ENCODE measurements around the gene AHNAK2.

AHNAK2 gene

DNA sequence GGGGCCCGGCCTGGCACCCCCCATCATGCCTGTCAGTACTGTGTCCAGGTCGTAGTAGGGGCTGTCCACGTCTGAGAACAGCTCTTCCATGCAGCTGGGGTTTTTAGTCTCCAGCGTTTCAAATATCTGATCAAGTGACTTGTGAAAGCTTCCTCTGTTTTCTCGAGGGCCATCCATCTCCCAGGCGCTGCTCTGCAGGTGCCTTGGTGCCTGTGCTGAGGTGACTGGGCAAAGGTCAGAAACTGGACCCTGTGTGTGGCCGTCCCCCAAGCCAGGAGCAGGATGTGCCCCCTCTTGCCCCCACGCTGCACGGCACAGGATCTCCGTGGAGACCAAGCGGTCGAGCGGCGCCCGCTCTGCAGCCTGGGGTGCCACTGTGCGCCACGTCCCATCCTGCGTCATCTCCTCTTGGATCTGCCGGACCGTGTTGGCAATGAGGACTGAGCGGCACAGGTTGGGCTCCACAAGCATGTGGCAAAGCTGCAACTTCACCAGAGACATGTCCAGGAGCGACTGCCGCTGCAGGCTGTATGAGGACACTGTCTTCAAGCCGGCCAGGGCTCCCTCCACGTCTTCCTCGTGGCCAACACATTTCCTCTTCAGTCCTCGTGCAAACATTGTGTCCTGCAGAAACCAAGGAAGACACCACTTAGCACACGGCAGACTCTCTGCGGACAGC, 33.3 kb upstream of the AHNAK2 start:
- no peak for DNase-seq

DNA sequence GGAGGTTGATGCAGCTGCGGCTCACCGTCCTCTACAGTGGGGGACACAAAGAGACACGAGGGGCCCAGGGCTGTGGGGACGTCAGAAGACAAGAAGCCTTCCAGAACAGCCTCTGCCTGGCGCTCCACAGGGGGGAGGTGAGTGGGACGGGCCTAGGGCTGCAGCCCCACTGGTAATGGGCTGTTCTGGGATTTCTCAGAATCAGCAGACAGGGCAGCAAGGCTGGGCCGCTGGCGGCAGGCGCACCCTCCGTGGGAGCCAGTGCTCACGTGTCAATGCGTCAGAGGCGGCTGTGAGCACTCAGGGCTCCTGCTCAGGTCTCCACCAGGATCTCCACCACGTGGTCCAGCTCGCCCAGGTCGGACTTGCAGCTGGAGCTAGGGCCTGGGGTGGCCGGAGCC, 32.7 kb upstream of the AHNAK2 start:
- no peak for DNase-seq

- DNase-seq, result no peak
These were observed 31.9 kb upstream of the AHNAK2 start for GRCh38 chr14:105010106-105010505.

GRCh38 chr14:105007593-105008264, 29.6 kb upstream of the AHNAK2 start:
- DNase-seq, result no peak

DNA sequence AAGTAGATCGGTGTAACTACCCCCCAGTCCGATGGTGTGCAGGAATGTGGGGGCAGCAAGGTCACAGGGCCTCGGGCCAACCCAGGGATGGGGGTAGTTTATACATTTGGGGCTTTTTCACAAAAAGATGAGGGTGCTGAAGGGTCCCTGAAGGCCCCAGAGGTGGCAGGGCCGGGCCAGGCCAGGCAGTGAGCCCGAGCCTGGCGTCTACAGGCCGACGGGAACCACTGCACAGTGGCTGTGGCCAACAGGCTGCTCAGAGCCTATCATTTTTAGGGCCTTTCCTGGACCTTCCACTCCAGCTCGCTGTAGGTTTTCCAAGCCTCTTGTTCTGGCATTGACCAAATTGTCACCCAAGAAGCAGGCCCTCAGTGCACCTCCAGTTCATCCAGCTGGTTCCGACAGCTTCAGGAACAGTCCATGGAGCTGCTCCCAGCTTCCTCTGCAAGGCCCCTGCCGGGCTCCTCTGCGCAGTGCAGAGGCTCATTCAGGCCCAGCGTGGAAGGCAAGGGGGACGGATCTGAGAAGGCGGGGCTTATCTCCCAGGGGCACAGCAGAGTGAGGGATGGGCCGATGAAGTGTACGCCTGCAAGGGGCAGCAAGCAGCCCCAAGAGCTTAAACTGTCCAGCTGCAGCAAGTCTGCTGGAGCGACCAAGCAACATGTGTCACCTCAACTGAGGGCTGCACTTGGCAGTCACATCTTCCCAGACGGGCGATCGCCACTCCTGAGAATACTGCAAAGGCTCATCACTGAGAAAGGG, 28.8 kb upstream of the AHNAK2 start:
- DNase-seq, result no peak

DNA sequence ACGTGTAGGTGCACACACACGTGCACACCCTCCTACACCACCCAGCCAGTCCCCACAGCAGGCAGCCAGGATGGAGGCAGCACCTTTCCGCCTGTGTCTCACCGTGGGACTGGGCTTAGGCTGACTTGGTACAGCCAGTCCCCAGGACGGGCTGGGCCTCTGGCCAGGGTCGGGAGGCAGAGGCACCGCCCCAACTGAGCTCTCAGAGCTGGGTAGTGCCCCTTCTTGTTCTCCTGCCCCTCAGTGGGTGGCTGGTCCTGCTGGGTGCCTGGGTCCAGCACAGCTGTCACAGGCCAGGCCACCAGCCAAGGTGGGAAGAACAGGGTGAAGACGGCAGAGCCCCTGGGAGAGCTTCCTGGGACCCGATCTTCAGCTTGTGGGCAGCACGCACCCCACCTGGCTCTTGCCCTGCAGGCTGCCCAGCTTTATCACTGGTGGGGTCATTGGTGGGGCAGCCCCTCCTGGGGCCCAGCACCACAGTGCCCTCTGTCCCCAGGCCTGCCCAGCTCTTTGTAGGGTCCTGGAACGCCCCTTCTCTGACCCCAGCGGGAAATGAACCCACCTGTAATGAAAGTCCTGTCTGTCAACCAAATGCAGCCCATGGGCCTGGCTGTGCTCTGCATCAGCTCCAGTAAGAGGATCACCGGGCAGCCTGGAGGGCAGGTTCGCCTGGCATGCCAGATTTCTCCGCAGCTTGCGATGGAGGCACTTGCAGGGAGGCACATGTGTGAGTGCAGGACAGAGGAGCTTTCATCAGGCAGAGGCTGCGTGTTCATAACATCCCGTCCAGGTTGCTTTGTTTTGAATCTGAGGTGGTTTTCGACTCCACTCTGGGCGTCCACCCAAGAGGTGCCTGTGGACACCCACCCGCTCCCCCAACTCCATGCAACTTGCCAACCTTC, 28.0 kb upstream of the AHNAK2 start:
- DNase-seq, result no peak

GRCh38 chr14:105005329-105005928, 27.3 kb upstream of the AHNAK2 start:
- DNase-seq, result no peak

DNA sequence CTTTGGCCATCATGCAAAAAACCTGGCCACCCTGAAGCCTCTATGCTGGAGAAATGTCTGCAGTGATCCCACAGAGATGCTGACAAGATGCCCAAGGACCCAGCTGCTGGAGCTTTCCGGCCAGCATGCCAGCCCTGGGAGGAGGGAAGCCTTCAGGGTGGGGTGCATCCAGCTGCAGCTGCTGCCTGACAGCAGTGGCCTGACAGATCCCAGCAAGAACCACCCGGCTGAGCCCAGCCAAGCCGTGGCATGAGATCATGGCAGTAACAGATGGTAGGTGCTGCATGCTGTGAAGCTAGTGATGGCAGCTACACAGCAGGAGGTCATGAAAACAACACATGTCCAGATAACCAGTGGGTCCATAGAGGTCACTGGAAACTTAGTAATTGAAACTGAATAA, 21.2 kb upstream of the AHNAK2 start:
- no peak for DNase-seq

- no peak for DNase-seq
These were observed 20.6 kb upstream of the AHNAK2 start for GRCh38 chr14:104998801-104999200.

GRCh38 chr14:104996483-104996882, 18.3 kb upstream of the AHNAK2 start:
- DNase-seq, result no peak

- no peak for DNase-seq
These were observed 17.9 kb upstream of the AHNAK2 start for GRCh38 chr14:104996032-104996431.

DNA sequence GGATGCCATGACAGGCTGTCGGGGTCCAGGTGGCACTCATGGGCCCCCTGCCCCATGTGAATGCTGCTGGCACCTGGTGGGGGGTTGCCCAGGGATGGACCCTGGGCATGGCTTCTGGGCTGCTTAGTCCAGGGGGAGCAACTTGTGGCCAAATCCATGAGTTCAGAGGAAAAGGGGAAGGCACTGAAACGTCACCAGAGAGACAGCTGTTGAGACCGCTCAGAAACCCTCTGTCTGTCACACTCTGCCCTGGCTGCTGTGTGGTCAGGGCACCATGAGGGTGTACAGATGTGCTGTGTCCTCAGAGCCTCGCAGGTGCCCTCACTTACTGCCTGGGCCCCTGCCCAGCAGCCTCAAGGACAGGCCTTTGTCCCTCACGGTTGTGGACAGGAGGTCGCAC, 16.8 kb upstream of the AHNAK2 start:
- no peak for DNase-seq

- no peak for DNase-seq
These were observed 15.8 kb upstream of the AHNAK2 start for GRCh38 chr14:104993808-104994591.

DNA sequence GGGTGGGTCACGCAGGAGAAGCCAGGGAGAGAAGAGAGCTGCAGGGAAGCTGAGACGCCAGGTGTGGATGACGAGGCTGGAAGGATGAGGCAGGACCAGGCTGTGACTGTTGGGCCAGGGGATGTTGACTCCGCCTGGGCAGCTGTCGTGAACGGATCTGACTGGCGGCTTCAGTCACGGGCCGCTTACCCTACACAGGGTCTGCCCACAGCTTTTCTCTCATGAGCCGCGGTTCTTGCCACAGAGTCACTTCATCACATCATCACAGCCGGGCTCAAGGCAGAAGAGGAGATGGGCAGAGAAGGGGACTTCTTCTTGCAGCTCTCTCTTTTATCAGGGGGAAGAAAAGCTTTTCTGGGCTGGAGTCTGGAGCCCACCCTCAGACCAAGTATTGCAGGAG, 15.1 kb upstream of the AHNAK2 start:
- no peak for DNase-seq

- DNase-seq, result no peak
These were observed 14.3 kb upstream of the AHNAK2 start for GRCh38 chr14:104992501-104992900.

DNA sequence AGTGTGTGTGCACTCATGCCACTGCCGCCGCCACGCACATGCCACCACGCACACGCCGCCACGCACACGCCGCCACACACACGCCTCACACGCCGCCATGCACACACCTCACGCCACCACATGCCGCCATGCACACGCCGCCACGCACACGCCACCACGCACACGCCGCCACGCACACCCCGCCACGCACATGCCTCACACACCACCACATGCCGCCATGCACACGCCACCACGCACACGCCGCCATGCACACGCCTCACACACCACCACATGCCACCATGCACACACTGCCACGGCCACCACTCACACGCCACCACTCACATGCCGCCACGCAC, 13.7 kb upstream of the AHNAK2 start:
- DNase-seq, result no peak

GRCh38 chr14:104989951-104990303, 11.8 kb upstream of the AHNAK2 start:
- DNase-seq, result no peak

DNA sequence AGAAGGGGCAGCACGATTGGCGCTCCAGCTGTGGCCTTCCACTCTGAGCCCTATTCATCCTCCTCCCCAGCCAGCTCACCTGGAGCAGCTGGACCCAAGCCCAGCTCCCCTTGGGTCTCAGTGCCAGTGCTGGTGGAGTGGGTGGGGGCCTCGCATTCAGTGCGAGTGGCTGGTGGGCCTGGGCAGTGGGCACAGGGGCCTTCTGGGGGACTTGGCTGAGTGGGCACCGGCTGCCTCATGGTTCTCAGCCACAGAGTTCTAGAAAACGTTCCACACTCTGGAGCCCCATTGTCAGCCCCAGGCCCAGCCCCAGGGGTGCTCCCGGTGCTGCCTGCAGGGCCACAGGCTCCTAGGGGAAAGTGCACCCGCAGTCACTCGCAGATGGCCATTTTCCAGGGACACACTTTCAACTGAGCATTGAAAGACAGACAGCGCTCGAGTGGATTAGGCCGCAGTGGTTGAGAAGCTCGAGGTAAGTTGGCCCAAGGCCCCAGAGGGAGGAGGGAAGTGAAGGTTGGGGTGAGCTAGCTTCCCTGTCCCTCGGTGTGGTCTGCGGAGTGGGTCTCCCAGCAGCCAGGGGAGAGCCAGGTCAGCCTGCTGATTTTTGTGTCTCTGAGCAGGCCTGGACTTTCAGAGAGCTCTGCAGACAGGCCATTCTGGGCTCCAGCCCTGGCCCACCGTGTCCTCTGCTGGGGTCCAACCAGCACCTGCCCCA, 11.2 kb upstream of the AHNAK2 start:
- no peak for DNase-seq

GRCh38 chr14:104986487-104987164, 8.5 kb upstream of the AHNAK2 start:
- no peak for DNase-seq

GRCh38 chr14:104985675-104986486, 7.7 kb upstream of the AHNAK2 start, which contains the start of gene CLBA1:
CLBA1 (plus strand) TSS chr14:104985788; CDS start chr14:104986432, 644 bp downstream.
- peak; percentile 71 for DNase-seq
